Glutamatergic neuron (in vitro differentiated cells): ENCODE data around the gene MAB21L3. TPM values are rescaled to one million over a fixed set of nuclear protein-coding genes. Genes with fewer than 3 reads are reported as not detected.

Experiments used
- DNase-seq: peaks from one replicate; pipeline ENCODE4 v3.0.0; 2022
- H3K27ac Mint-ChIP-seq: one replicate; pipeline ENCODE4 v1.8.0; 2020; ENCODE audit warnings: mild to moderate bottlenecking, mixed read lengths, inconsistent platforms; ENCODE audit not compliant: unreplicated experiment
- H3K27me3 Mint-ChIP-seq: one replicate; pipeline ENCODE4 v1.8.0; 2020; ENCODE audit warnings: mild to moderate bottlenecking, moderate library complexity, mixed read lengths, inconsistent platforms; ENCODE audit not compliant: unreplicated experiment
- H3K36me3 Mint-ChIP-seq: one replicate; pipeline ENCODE4 v1.8.0; 2020; ENCODE audit warnings: mild to moderate bottlenecking, mixed read lengths, inconsistent platforms; ENCODE audit not compliant: unreplicated experiment
- H3K4me1 Mint-ChIP-seq: one replicate; pipeline ENCODE4 v1.8.0; 2020; ENCODE audit warnings: mild to moderate bottlenecking, low read depth, mixed read lengths, inconsistent platforms; ENCODE audit not compliant: unreplicated experiment
- H3K4me3 Mint-ChIP-seq: one replicate; pipeline ENCODE4 v1.8.0; 2020; ENCODE audit warnings: mild to moderate bottlenecking, mixed read lengths, inconsistent platforms; ENCODE audit not compliant: unreplicated experiment
- H3K9me3 Mint-ChIP-seq: one replicate; pipeline ENCODE4 v1.8.0; 2020; ENCODE audit warnings: mild to moderate bottlenecking, moderate library complexity, mixed read lengths, inconsistent platforms; ENCODE audit not compliant: unreplicated experiment
- CTCF ChIP-seq: fragments of 200-600 bp; sonication (generic); IDR thresholded peaks from one replicate; pipeline ENCODE4 v1.5.0; 2021; ENCODE audit not compliant: partially characterized antibody, unreplicated experiment
- total RNA-seq: library from RNA; stranded (reverse); fragmentation: NEBNext Ultra II Directional; extraction: Animal tissue kit (Norgen Biotek cat#: 25700); gene quantifications from one replicate; pipeline ENCODE4 v1.2.1, GENCODE V29; 2021; ENCODE audit not compliant: unreplicated experiment

MAB21L3 gene
- total RNA-seq, 1 donor from 2014 or later, result 0.22 TPM

- TF ChIP-seq CTCF, result no peak
- no peaks in the 10 kb centered on the region for H3K36me3 Mint-ChIP-seq
- H3K4me1 Mint-ChIP-seq, result peaks cover 6% of the 10 kb centered on the region
- H3K27me3 Mint-ChIP-seq, result peaks cover 6% of the 10 kb centered on the region
- H3K4me3 Mint-ChIP-seq, result no peak overlapping the region
- DNase-seq, result no peak
- H3K27ac Mint-ChIP-seq, result no peak overlapping the region
- H3K9me3 Mint-ChIP-seq, result peaks cover 2% of the 10 kb centered on the region
Measured at GRCh38 chr1:116172666-116173065, 61.5 kb downstream of the MAB21L3 start.

- no peak for TF ChIP-seq CTCF
- Mint-ChIP-seq H3K4me3 (no peak overlapping the region), H3K27ac (no peak overlapping the region), H3K27me3 (peaks cover 2% of the 10 kb centered on the region), H3K9me3 (no peaks in the 10 kb centered on the region), H3K36me3 (no peaks in the 10 kb centered on the region), H3K4me1 (no peaks in the 10 kb centered on the region)
- DNase-seq, result no peak
Measured at GRCh38 chr1:116175611-116176010, 64.4 kb downstream of the MAB21L3 start.

- Mint-ChIP-seq H3K4me3 (no peak overlapping the region), H3K9me3 (no peaks in the 10 kb centered on the region), H3K36me3 (no peaks in the 10 kb centered on the region), H3K4me1 (no peaks in the 10 kb centered on the region), H3K27ac (no peak overlapping the region), H3K27me3 (peaks cover 2% of the 10 kb centered on the region)
- no peak for DNase-seq
- TF ChIP-seq CTCF, result no peak
Measured at GRCh38 chr1:116176306-116176789, 65.1 kb downstream of the MAB21L3 start.

GRCh38 chr1:116177861-116178260 lies 66.7 kb downstream of the MAB21L3 start:
- no peak for DNase-seq
- TF ChIP-seq CTCF, result no peak
- Mint-ChIP-seq H3K36me3 (no peaks in the 10 kb centered on the region), H3K9me3 (no peaks in the 10 kb centered on the region), H3K27ac (no peak overlapping the region), H3K4me1 (no peaks in the 10 kb centered on the region), H3K27me3 (peaks cover 4% of the 10 kb centered on the region), H3K4me3 (no peak overlapping the region)

- Mint-ChIP-seq H3K9me3 (no peaks in the 10 kb centered on the region), H3K27ac (no peak overlapping the region), H3K27me3 (peaks cover 4% of the 10 kb centered on the region)
Measured at GRCh38 chr1:116178837-116179236, 67.6 kb downstream of the MAB21L3 start.

More at GRCh38 chr1:116178837-116179236, 67.6 kb downstream of the MAB21L3 start:
- no peaks in the 10 kb centered on the region for H3K36me3 Mint-ChIP-seq
- no peak for TF ChIP-seq CTCF
- no peaks in the 10 kb centered on the region for H3K4me1 Mint-ChIP-seq
- DNase-seq, result no peak
- no peak overlapping the region for H3K4me3 Mint-ChIP-seq
